ENCODE measurements around the gene SLC41A3. TPM values are rescaled to one million over a fixed set of nuclear protein-coding genes. Genes with fewer than 3 reads are reported as not detected.

SLC41A3 gene
- total RNA-seq, 2 donors from 2014 or later, result 32.2 to 131 TPM

GRCh38 chr3:126114443-126115386, 30.8 kb upstream of the SLC41A3 start:
- Histone ChIP-seq H3K4me1 (replicated peaks) (no peaks in the 10 kb centered on the region), H3K36me3 (no peaks in the 10 kb centered on the region), H3K9me3 (no peaks in the 10 kb centered on the region), H3K4me3 (no peak overlapping the region), H3K27ac (no peak overlapping the region), H3K27me3 (replicated peaks; ENCODE audit: insufficient read depth) (no peaks in the 10 kb centered on the region)
- TF ChIP-seq POLR2A (IDR thresholded peaks at IDR 0.05), result no peak
- TF ChIP-seq POLR2AphosphoS5 (IDR thresholded peaks at IDR 0.05), result no peak
- TF ChIP-seq CTCF (IDR thresholded peaks at IDR 0.05), result no peak
- intact Hi-C loops (cut with DNase I), result no loop called here
- WGBS, result 93% methylated on average over 16 of the region's 16 CpGs
- no peak for DNase-seq (ENCODE audit: low spot score)

GRCh38 chr3:126113733-126114442, 30.0 kb upstream of the SLC41A3 start:
- no peak for TF ChIP-seq POLR2A (IDR thresholded peaks at IDR 0.05)
- TF ChIP-seq POLR2AphosphoS5 (IDR thresholded peaks at IDR 0.05), result no peak
- no peak for TF ChIP-seq CTCF (IDR thresholded peaks at IDR 0.05)
- no peak for DNase-seq (ENCODE audit: low spot score)
- WGBS, result 81% methylated on average over 9 of the region's 9 CpGs
- Histone ChIP-seq H3K4me1 (replicated peaks) (no peaks in the 10 kb centered on the region), H3K9me3 (no peaks in the 10 kb centered on the region), H3K27ac (no peak overlapping the region), H3K27me3 (replicated peaks; ENCODE audit: insufficient read depth) (no peaks in the 10 kb centered on the region), H3K36me3 (no peaks in the 10 kb centered on the region), H3K4me3 (no peak overlapping the region)
- intact Hi-C loops (cut with DNase I), result no loop called here

GRCh38 chr3:126113238-126113555, 29.3 kb upstream of the SLC41A3 start:
- no peak for TF ChIP-seq POLR2AphosphoS5 (IDR thresholded peaks at IDR 0.05)
- no peak for TF ChIP-seq CTCF (IDR thresholded peaks at IDR 0.05)
- no peak for TF ChIP-seq POLR2A (IDR thresholded peaks at IDR 0.05)
- DNase-seq (ENCODE audit: low spot score), result no peak
- no peaks in the 10 kb centered on the region for H3K9me3 ChIP-seq
- no peaks in the 10 kb centered on the region for H3K27me3 ChIP-seq (replicated peaks; ENCODE audit: insufficient read depth)
- no peak overlapping the region for H3K4me3 ChIP-seq
- WGBS, result 78% methylated on average over 6 of the region's 6 CpGs
- no peaks in the 10 kb centered on the region for H3K36me3 ChIP-seq
- H3K27ac ChIP-seq, result no peak overlapping the region
- intact Hi-C loops (cut with DNase I), result no loop called here
- H3K4me1 ChIP-seq (replicated peaks), result no peaks in the 10 kb centered on the region

- no peak overlapping the region for H3K27ac ChIP-seq
- no peak for DNase-seq (ENCODE audit: low spot score)
- H3K27me3 ChIP-seq (replicated peaks; ENCODE audit: insufficient read depth), result no peaks in the 10 kb centered on the region
- H3K9me3 ChIP-seq, result no peaks in the 10 kb centered on the region
- no peak for TF ChIP-seq CTCF (IDR thresholded peaks at IDR 0.05)
- no peak for TF ChIP-seq POLR2A (IDR thresholded peaks at IDR 0.05)
- no peak for TF ChIP-seq POLR2AphosphoS5 (IDR thresholded peaks at IDR 0.05)
- no peak overlapping the region for H3K4me3 ChIP-seq
- H3K36me3 ChIP-seq, result no peaks in the 10 kb centered on the region
- 94% methylated on average over 13 of the region's 13 CpGs for WGBS
- intact Hi-C loops (cut with DNase I), result no loop called here
- H3K4me1 ChIP-seq (replicated peaks), result no peaks in the 10 kb centered on the region
These were observed 28.8 kb upstream of the SLC41A3 start for GRCh38 chr3:126112531-126113237.
